CD4-positive, alpha-beta memory T cell (primary cell): ENCODE measurements around the gene NCOA5. TPM values are rescaled to one million over a fixed set of nuclear protein-coding genes. Genes with fewer than 3 reads are reported as not detected.

Source experiments
- CTCF ChIA-PET: fragments of 350-600 bp; sonication (Branson Sonifier 250); formaldehyde crosslinking; loops from one replicate; lab custom pipeline; 2021; ENCODE audit warnings: inconsistent platforms; ENCODE audit not compliant: partially characterized antibody; lab: Charles Lee
- POLR2A ChIA-PET: fragments of 350-600 bp; sonication (Branson Sonifier 250); formaldehyde crosslinking; loops from one replicate; lab custom pipeline; 2021; ENCODE audit not compliant: partially characterized antibody; lab: Charles Lee
- DNase-seq, 5 donors: peaks; one replicate each; pipeline versions ENCODE4 v3.0.0 to v3.0.0-alpha.2; 2020 to 2022; ENCODE audit warnings: mixed read lengths in 1 of 5
- H3K27ac ChIP-seq: one replicate; pipeline ENCODE4 v1.7.0; 2013; ENCODE audit warnings: low read depth, low read length
- H3K27me3 ChIP-seq: 2 replicates; pipeline ENCODE4 v1.7.0; 2013; ENCODE audit warnings: mild to moderate bottlenecking, low read length, moderate library complexity; ENCODE audit not compliant: insufficient read depth
- H3K36me3 ChIP-seq: 2 replicates; pipeline ENCODE4 v1.7.0; 2013; ENCODE audit warnings: mild to moderate bottlenecking, low read length, moderate library complexity; ENCODE audit not compliant: insufficient read depth
- H3K4me1 ChIP-seq: 2 replicates; pipeline ENCODE4 v1.7.0; 2013; ENCODE audit warnings: mild to moderate bottlenecking, low read length, moderate library complexity; ENCODE audit not compliant: insufficient read depth
- H3K4me3 ChIP-seq, 2 donors: one replicate each; pipeline ENCODE4 v1.7.0; 2013; ENCODE audit warnings: low read length in 2 of 2, mild to moderate bottlenecking in 1 of 2
- H3K9me3 ChIP-seq, 2 donors: one replicate each; pipeline ENCODE4 v1.7.0; 2013; ENCODE audit warnings: low read length in 2 of 2, control low read depth in 1 of 2; ENCODE audit not compliant: control insufficient read depth in 1 of 2
- H3K27ac Mint-ChIP-seq, 7 donors: one replicate each; pipeline ENCODE4 v1.8.0; 2020 to 2021; ENCODE audit warnings: mixed read lengths in 7 of 7, mild to moderate bottlenecking in 6 of 7, inconsistent platforms in 3 of 7, moderate library complexity in 3 of 7
- H3K27me3 Mint-ChIP-seq, 2 donors: one replicate each; pipeline ENCODE4 v1.8.0; 2020 to 2021; ENCODE audit warnings: mixed read lengths in 2 of 2
- H3K36me3 Mint-ChIP-seq, 2 donors: one replicate each; pipeline ENCODE4 v1.8.0; 2020 to 2021; ENCODE audit warnings: mixed read lengths in 2 of 2, inconsistent platforms in 1 of 2, mild to moderate bottlenecking in 1 of 2
- H3K4me1 Mint-ChIP-seq, 4 donors: one replicate each; pipeline ENCODE4 v1.8.0; 2020 to 2021; ENCODE audit warnings: mixed read lengths in 4 of 4, mild to moderate bottlenecking in 1 of 4
- H3K4me3 Mint-ChIP-seq, 8 donors: one replicate each; pipeline ENCODE4 v1.8.0; 2020 to 2021; ENCODE audit warnings: mixed read lengths in 8 of 8, mild to moderate bottlenecking in 7 of 8, moderate library complexity in 6 of 8, inconsistent platforms in 3 of 8
- H3K9me3 Mint-ChIP-seq, 8 donors: one replicate each; pipeline ENCODE4 v1.8.0; 2020 to 2021; ENCODE audit warnings: mixed read lengths in 8 of 8, mild to moderate bottlenecking in 5 of 8, inconsistent platforms in 3 of 8, moderate library complexity in 1 of 8
- intact Hi-C: fragments of 100-400 bp; cut with micrococcal nuclease; formaldehyde crosslinking; loops from one replicate; pipeline ENCODE4 v1.15.1; 2023
- polyA plus RNA-seq, 2 donors: library from polyadenylated mRNA; unstranded; fragments of 300-500 nt; fragmentation: Illumina TruSeq; gene quantifications; one replicate each; pipeline ENCODE4 v1.2.3, GENCODE V29; 2021
- total RNA-seq, 2 experiments: library from RNA; stranded (reverse); gene quantifications; one replicate each; pipeline ENCODE4 v1.2.3, GENCODE V29; 2021

NCOA5 gene
- total and polyA plus RNA-seq, 4 experiments from 2014 or later: 12.8 to 47.2 (median 38.6) TPM

DNA sequence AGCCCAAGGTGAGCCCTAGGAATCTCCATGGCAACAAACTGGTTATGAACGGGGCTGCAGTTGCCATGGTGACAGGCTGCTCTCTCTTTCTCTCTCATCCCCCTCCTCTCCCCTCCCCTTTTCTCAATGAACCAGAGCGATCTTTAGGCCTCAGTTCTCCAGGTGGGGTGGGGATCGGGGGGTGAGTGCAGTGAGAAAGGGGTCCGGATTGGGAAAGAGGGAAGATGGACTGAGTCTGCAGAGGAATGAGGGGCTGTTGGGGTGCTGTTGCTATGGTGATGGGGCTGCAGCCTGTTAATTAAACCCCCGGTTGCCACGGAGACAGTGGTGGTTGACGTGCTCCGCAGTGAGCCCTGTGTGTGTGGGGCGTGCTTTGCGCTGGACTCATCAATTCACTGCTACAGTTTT lies 64.4 kb downstream of the NCOA5 start:
- peaks cover 33% of the 10 kb centered on the region for H3K27me3 ChIP-seq
- ChIA-PET POLR2A (no interaction called here), CTCF (interaction anchor here (1.2 to 4.6 kb wide), 4 partner anchors 11 to 321 kb away, joined by 3 to 33 read pairs (median 4); no protein-coding TSS in a partner anchor)
- H3K27ac ChIP-seq: no peak overlapping the region
- no peak overlapping the region for H3K27ac Mint-ChIP-seq
- H3K4me3 ChIP-seq: no peak overlapping the region
- H3K36me3 ChIP-seq: no peaks in the 10 kb centered on the region
- intact Hi-C loops: no loop called here
- H3K27me3 Mint-ChIP-seq: peaks cover 35 to 50% of the 10 kb centered on the region in 2 donors
- DNase-seq: no peak
- H3K9me3 Mint-ChIP-seq: peaks cover 0 to 2% (median 0%) of the 10 kb centered on the region in 8 donors
- H3K9me3 ChIP-seq: no peaks in the 10 kb centered on the region
- peaks cover 10 to 29% (median 12%) of the 10 kb centered on the region in 4 donors for H3K4me1 Mint-ChIP-seq
- no peak overlapping the region for H3K4me3 Mint-ChIP-seq
- H3K36me3 Mint-ChIP-seq: no peaks in the 10 kb centered on the region
- H3K4me1 ChIP-seq: peaks cover 16% of the 10 kb centered on the region

DNA sequence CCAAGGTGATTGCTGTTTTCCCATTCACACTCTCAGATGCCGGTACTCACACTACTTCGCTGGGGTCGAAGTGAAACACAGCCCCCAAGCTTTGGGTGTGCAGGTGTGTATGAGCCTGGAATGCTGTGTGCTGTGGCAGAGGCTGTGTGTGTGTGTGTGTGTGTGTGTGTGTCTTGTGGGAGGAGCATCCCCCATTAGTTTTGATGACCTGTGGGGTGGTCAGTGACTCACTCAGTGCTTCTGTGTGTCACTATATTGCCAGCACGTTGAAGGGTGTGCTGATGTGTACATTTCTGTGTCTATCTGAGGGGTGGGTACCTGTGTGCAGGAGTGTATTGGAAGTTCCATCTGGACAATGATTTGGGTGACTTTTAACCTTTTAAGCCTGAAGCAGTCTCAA lies 65.8 kb downstream of the NCOA5 start:
- H3K9me3 ChIP-seq: no peaks in the 10 kb centered on the region
- H3K36me3 ChIP-seq: no peaks in the 10 kb centered on the region
- no peak for DNase-seq
- POLR2A ChIA-PET: interaction anchor here (0.8 kb wide), 1 partner anchor 318 kb away, joined by 3 read pairs; no protein-coding TSS in a partner anchor
- no peak overlapping the region for H3K27ac ChIP-seq
- Mint-ChIP-seq H3K36me3 (no peaks in the 10 kb centered on the region), H3K4me1 (peaks cover 10 to 29% (median 12%) of the 10 kb centered on the region in 4 donors), H3K9me3 (peaks cover 0 to 2% (median 0%) of the 10 kb centered on the region in 8 donors), H3K27me3 (peaks cover 31 to 49% of the 10 kb centered on the region in 2 donors), H3K27ac (peak overlapping the region in 1 of 7 donors; percentile 5), H3K4me3 (peak overlapping the region in 1 of 8 donors; percentile 54)
- no peak overlapping the region for H3K4me3 ChIP-seq
- H3K27me3 ChIP-seq: peaks cover 33% of the 10 kb centered on the region
- CTCF ChIA-PET: interaction anchor here (0.6 to 4.6 kb wide), 6 partner anchors 10 to 1210 kb away, joined by 3 to 33 read pairs (median 3); no protein-coding TSS in a partner anchor
- H3K4me1 ChIP-seq: peaks cover 16% of the 10 kb centered on the region
- intact Hi-C loops: loop anchor here (2.0 to 5.0 kb wide), 2 partner anchors 283 to 325 kb away; partner anchors contain the start of gene CDH22

DNA sequence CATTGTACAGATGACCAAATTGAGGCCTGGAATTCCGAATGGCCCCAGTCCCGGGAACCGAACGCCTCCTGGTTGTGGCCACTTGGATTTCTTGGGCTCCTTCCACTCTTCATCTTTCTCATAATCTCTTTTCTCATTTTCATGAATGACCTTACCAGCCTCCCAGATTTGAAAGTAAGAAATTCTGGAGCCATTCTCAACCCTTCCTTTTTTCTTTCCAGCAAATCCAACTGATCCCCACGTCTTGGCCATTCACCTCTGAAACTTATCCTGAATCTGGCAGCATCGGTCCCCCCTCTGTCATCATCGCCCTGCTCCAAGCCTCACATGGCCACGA lies 66.6 kb downstream of the NCOA5 start:
- peak overlapping the region in 1 of 7 donors; percentile 72 for H3K27ac Mint-ChIP-seq
- POLR2A ChIA-PET: interaction anchor here (0.7 to 1.0 kb wide), 3 partner anchors 149 to 319 kb away, joined by 3 read pairs; no protein-coding TSS in a partner anchor
- H3K4me1 Mint-ChIP-seq: peaks cover 10 to 29% (median 12%) of the 10 kb centered on the region in 4 donors
- H3K36me3 ChIP-seq: no peaks in the 10 kb centered on the region
- no peaks in the 10 kb centered on the region for H3K36me3 Mint-ChIP-seq
- H3K9me3 ChIP-seq: no peaks in the 10 kb centered on the region
- H3K4me3 Mint-ChIP-seq: peak overlapping the region in 6 of 8 donors; percentile 27 to 64 (median 34)
- DNase-seq: no peak
- peaks cover 31% of the 10 kb centered on the region for H3K27me3 ChIP-seq
- peaks cover 28 to 48% of the 10 kb centered on the region in 2 donors for H3K27me3 Mint-ChIP-seq
- CTCF ChIA-PET: interaction anchor here (0.7 to 4.6 kb wide), 11 partner anchors 9 to 151 kb away, joined by 3 to 33 read pairs (median 5); partner anchors contain the start of gene MMP9
- H3K9me3 Mint-ChIP-seq: peaks cover 0 to 2% (median 0%) of the 10 kb centered on the region in 8 donors
- H3K27ac ChIP-seq: no peak overlapping the region
- H3K4me3 ChIP-seq: no peak overlapping the region
- intact Hi-C loops: loop anchor here (2.0 to 5.0 kb wide), 2 partner anchors 284 to 326 kb away; partner anchors contain the start of gene CDH22
- H3K4me1 ChIP-seq: peaks cover 16% of the 10 kb centered on the region

DNA sequence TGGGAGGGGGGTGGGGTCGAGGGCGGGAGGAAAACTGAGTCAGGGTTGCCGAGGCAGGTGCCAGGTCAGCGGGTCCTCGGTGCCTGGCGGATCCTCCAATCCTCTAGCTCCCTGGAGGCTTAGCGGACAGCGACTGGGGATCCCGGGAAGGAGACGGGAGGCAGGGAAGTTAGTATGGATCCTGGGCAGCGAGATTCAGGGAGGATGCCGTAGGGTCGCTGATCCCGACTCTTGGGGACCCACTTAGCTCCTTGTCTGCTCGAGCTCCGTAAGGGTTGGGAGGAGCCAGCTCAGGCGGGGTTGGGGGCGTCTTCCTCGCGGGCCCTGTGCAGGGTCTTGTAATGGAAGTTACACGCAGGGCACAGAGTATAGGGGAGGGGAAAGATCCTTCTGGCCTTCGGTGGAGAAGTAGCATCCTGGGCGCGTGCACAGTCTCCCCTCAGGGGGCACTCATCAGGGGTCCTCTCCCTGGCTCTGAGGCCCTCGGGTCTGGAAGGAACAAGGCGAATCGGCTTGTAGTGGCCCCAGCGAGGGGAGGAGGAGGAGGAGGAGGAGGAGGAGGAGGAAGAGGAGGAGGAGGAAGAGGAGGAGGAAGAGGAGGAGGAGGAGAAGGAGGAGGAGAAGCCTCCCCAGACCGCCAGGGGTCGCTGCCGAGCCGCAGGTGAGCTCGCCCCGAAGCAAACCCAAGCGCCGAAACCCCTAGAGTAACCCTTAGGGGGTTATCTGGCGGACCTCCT lies 67.2 kb downstream of the NCOA5 start:
- Mint-ChIP-seq H3K9me3 (no peaks in the 10 kb centered on the region), H3K27ac (no peak overlapping the region), H3K4me1 (peaks cover 10 to 30% (median 12%) of the 10 kb centered on the region in 4 donors), H3K36me3 (no peaks in the 10 kb centered on the region), H3K4me3 (peak overlapping the region; percentile 16 to 82 (median 64)), H3K27me3 (peaks cover 25 to 48% of the 10 kb centered on the region in 2 donors)
- ChIA-PET POLR2A (interaction anchor here (0.7 to 1.0 kb wide), 3 partner anchors 18 to 152 kb away, joined by 3 read pairs; no protein-coding TSS in a partner anchor), CTCF (interaction anchor here (0.6 to 4.6 kb wide), 18 partner anchors 9 to 384 kb away, joined by 3 to 33 read pairs (median 4); partner anchors contain the start of gene MMP9)
- Histone ChIP-seq H3K4me1 (peaks cover 16% of the 10 kb centered on the region), H3K27me3 (peaks cover 27% of the 10 kb centered on the region), H3K4me3 (peak overlapping the region; percentile 19 to 57), H3K9me3 (no peaks in the 10 kb centered on the region), H3K27ac (no peak overlapping the region), H3K36me3 (no peaks in the 10 kb centered on the region)
- DNase-seq: peak; percentile 59 to 73 (median 62)
- intact Hi-C loops: loop anchor here (1.0 to 5.0 kb wide), 3 partner anchors 65 to 326 kb away; partner anchors contain the start of gene CDH22

DNA sequence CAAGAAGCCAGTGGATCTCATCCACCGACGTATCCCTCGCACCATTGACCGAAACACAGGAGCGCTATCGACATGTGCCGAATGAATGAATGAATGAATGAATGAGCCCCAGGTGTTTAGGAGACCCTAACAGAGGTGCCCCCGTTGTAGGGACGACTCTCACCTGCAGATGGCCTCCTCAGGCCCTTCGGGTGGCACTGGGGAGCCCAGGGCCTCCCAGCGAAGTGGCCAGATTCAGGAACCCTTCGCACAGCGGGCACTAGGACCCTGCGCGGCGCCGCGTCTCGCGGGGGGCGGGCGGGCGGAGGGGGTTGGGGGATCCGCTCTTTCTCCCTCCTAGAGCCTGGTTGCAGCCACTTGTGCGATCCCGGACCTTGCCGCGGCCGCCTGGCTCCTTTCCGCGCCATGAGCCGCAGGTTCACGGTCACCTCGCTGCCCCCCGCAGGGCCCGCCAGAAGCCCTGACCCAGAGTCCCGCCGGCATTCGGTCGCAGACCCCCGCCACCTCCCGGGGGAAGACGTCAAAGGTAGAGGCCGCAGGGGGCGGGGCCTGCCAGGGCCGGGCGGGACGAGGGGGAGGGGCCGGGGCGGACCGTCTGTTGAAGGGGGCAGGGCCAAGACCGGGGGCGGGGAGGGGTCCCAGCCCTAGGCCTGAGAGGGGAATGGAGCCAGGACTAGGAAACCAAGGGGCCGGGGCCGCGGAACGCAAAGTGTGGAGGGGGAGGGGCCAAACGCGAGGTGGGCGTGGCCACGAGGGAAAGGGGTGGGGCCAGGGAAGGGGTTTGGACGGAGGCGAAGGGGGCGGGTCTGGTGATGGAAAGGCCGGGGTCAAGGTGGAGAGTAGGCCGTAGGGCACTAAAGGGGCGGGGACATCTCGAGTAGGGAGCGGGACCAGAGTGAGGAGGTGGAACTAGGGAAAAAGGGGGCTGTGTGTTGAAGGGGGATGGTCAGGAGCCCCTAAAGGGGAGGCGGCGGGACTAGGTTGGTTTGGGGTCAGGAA lies 68.1 kb downstream of the NCOA5 start:
- Mint-ChIP-seq H3K4me1 (peaks cover 13 to 37% (median 15%) of the 10 kb centered on the region in 4 donors), H3K9me3 (no peaks in the 10 kb centered on the region), H3K4me3 (peak overlapping the region; percentile 54 to 87 (median 80)), H3K36me3 (no peaks in the 10 kb centered on the region), H3K27ac (peak overlapping the region in 3 of 7 donors; percentile 7 to 82 (median 68)), H3K27me3 (peaks cover 22 to 45% of the 10 kb centered on the region in 2 donors)
- H3K36me3 ChIP-seq: no peaks in the 10 kb centered on the region
- H3K27ac ChIP-seq: no peak overlapping the region
- DNase-seq: peak in 1 of 5 donors; percentile 53
- H3K27me3 ChIP-seq: peaks cover 24% of the 10 kb centered on the region
- POLR2A ChIA-PET: interaction anchor here (0.7 kb wide), 1 partner anchor 17 kb away, joined by 3 read pairs; no protein-coding TSS in a partner anchor
- intact Hi-C loops: loop anchor here (1.0 to 5.0 kb wide), 3 partner anchors 66 to 327 kb away; partner anchors contain the start of gene CDH22
- peaks cover 16% of the 10 kb centered on the region for H3K4me1 ChIP-seq
- CTCF ChIA-PET: interaction anchor here (0.6 to 4.6 kb wide), 16 partner anchors 8 to 385 kb away, joined by 3 to 33 read pairs (median 4); partner anchors contain the start of gene MMP9
- no peaks in the 10 kb centered on the region for H3K9me3 ChIP-seq
- peak overlapping the region in 1 of 2 donors; percentile 19 for H3K4me3 ChIP-seq

DNA sequence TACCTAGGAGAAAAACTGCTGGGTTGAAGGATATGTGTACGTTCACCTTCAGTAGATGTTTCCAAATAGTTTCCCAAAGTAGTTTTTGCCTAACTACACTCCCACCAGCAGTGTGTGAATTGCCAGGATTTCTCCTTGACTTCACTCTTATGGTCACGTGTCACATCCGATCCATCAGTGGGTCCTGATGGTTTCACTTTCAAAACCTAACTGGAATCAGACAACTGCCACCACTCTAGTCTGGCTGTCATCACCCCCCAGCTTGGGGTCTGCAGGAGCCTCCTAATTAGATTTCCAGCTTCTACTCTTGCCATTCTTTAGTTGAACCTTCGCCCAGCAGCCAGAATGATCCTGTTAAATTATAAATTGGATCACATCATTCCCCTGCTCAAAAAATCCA lies 69.2 kb downstream of the NCOA5 start:
- peak overlapping the region in 1 of 7 donors; percentile 0 for H3K27ac Mint-ChIP-seq
- H3K4me1 Mint-ChIP-seq: peaks cover 13 to 37% (median 15%) of the 10 kb centered on the region in 4 donors
- intact Hi-C loops: loop anchor here (5.0 kb wide), 1 partner anchor 287 kb away; the partner anchor contains the start of gene CDH22
- peaks cover 19% of the 10 kb centered on the region for H3K27me3 ChIP-seq
- peak overlapping the region in 4 of 8 donors; percentile 38 to 82 (median 58) for H3K4me3 Mint-ChIP-seq
- H3K9me3 ChIP-seq: no peaks in the 10 kb centered on the region
- CTCF ChIA-PET: interaction anchor here (1.1 kb wide), 1 partner anchor 33 kb away, joined by 5 read pairs; no protein-coding TSS in a partner anchor
- no peaks in the 10 kb centered on the region for H3K36me3 Mint-ChIP-seq
- H3K4me1 ChIP-seq: peaks cover 16% of the 10 kb centered on the region
- H3K27me3 Mint-ChIP-seq: peaks cover 19 to 49% of the 10 kb centered on the region in 2 donors
- POLR2A ChIA-PET: no interaction called here
- no peak overlapping the region for H3K27ac ChIP-seq
- DNase-seq: no peak
- H3K4me3 ChIP-seq: no peak overlapping the region
- H3K9me3 Mint-ChIP-seq: no peaks in the 10 kb centered on the region
- H3K36me3 ChIP-seq: no peaks in the 10 kb centered on the region
